ENCODE results near the gene GJA4.

Gene GJA4

DNA sequence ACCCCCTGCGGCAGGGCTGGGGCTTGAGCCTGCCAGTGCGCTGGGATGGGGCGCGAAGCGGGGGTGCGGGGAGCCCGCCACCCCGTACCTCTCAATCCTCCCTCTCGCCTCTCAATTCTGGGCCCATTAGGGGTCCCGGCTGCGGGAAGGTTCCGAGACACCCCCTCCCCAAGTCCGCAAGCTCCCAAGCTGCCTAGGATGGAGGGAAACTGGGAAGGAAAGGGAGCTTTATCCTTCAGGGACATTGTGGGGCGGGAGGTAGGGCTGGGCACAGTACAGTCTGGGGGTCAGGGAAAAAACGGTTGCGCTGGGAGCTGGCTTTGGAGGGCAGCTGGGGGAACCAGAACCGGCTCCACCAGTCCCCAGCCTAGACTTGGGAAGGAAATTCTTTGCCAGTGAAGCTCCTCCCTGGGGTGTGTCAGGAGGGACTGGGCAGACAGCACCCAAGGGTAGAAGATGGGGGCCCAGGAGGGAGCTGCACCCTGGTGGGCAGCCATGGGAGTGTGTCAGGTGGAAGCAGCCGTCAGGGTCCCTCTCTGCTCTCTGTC lies 10.9 kb upstream of the GJA4 start:
- Mint-ChIP-seq H3K4me1 (peaks cover 5% of the 10 kb centered on the region), H3K36me3 (ENCODE audit: low read depth) (no peaks in the 10 kb centered on the region), H3K9me3 (no peaks in the 10 kb centered on the region), H3K27ac (no peak overlapping the region), H3K27me3 (ENCODE audit: low read depth) (peaks cover 92% of the 10 kb centered on the region), H3K4me3 (no peak overlapping the region)
- TF ChIP-seq, protein P1, sequence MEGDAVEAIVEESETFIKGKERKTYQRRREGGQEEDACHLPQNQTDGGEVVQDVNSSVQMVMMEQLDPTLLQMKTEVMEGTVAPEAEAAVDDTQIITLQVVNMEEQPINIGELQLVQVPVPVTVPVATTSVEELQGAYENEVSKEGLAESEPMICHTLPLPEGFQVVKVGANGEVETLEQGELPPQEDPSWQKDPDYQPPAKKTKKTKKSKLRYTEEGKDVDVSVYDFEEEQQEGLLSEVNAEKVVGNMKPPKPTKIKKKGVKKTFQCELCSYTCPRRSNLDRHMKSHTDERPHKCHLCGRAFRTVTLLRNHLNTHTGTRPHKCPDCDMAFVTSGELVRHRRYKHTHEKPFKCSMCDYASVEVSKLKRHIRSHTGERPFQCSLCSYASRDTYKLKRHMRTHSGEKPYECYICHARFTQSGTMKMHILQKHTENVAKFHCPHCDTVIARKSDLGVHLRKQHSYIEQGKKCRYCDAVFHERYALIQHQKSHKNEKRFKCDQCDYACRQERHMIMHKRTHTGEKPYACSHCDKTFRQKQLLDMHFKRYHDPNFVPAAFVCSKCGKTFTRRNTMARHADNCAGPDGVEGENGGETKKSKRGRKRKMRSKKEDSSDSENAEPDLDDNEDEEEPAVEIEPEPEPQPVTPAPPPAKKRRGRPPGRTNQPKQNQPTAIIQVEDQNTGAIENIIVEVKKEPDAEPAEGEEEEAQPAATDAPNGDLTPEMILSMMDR (IDR thresholded peaks at IDR 0.05; ENCODE audit: unreplicated experiment in 3 of 3), result no peak

DNA sequence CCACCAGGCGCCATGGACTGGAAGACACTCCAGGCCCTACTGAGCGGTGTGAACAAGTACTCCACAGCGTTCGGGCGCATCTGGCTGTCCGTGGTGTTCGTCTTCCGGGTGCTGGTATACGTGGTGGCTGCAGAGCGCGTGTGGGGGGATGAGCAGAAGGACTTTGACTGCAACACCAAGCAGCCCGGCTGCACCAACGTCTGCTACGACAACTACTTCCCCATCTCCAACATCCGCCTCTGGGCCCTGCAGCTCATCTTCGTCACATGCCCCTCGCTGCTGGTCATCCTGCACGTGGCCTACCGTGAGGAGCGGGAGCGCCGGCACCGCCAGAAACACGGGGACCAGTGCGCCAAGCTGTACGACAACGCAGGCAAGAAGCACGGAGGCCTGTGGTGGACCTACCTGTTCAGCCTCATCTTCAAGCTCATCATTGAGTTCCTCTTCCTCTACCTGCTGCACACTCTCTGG lies 8.0 kb upstream of the GJA4 start:
- TF ChIP-seq, protein P1 (IDR thresholded peaks at IDR 0.05; ENCODE audit: unreplicated experiment in 3 of 3), result no peak
- H3K27ac Mint-ChIP-seq, result no peak overlapping the region
- H3K9me3 Mint-ChIP-seq, result no peaks in the 10 kb centered on the region
- H3K27me3 Mint-ChIP-seq (ENCODE audit: low read depth), result peaks cover 70% of the 10 kb centered on the region
- H3K4me1 Mint-ChIP-seq, result peaks cover 5% of the 10 kb centered on the region
- H3K4me3 Mint-ChIP-seq, result no peak overlapping the region
- H3K36me3 Mint-ChIP-seq (ENCODE audit: low read depth), result no peaks in the 10 kb centered on the region

DNA sequence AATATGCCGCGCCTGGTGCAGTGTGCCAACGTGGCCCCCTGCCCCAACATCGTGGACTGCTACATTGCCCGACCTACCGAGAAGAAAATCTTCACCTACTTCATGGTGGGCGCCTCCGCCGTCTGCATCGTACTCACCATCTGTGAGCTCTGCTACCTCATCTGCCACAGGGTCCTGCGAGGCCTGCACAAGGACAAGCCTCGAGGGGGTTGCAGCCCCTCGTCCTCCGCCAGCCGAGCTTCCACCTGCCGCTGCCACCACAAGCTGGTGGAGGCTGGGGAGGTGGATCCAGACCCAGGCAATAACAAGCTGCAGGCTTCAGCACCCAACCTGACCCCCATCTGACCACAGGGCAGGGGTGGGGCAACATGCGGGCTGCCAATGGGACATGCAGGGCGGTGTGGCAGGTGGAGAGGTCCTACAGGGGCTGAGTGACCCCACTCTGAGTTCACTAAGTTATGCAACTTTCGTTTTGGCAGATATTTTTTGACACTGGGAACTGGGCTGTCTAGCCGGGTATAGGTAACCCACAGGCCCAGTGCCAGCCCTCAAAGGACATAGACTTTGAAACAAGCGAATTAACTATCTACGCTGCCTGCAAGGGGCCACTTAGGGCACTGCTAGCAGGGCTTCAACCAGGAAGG lies 7.4 kb upstream of the GJA4 start:
- peaks cover 5% of the 10 kb centered on the region for H3K4me1 Mint-ChIP-seq

DNA sequence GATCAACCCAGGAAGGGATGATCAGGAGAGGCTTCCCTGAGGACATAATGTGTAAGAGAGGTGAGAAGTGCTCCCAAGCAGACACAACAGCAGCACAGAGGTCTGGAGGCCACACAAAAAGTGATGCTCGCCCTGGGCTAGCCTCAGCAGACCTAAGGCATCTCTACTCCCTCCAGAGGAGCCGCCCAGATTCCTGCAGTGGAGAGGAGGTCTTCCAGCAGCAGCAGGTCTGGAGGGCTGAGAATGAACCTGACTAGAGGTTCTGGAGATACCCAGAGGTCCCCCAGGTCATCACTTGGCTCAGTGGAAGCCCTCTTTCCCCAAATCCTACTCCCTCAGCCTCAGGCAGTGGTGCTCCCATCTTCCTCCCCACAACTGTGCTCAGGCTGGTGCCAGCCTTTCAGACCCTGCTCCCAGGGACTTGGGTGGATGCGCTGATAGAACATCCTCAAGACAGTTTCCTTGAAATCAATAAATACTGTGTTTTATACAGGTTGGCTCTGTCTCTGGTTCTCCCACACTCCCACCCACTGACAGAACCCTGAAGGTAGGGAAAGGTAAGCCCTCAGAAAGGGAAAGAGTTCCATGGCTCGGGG lies 6.8 kb upstream of the GJA4 start:
- Mint-ChIP-seq H3K9me3 (no peaks in the 10 kb centered on the region), H3K27ac (no peak overlapping the region), H3K4me3 (no peak overlapping the region), H3K4me1 (peaks cover 5% of the 10 kb centered on the region), H3K27me3 (ENCODE audit: low read depth) (peaks cover 69% of the 10 kb centered on the region), H3K36me3 (ENCODE audit: low read depth) (no peaks in the 10 kb centered on the region)
- TF ChIP-seq, protein P1 (IDR thresholded peaks at IDR 0.05; ENCODE audit: unreplicated experiment in 3 of 3), result no peak

More for the DNA sequence above, 7.4 kb upstream of the GJA4 start:
- Mint-ChIP-seq H3K36me3 (ENCODE audit: low read depth) (no peaks in the 10 kb centered on the region), H3K27ac (no peak overlapping the region), H3K9me3 (no peaks in the 10 kb centered on the region), H3K4me3 (no peak overlapping the region), H3K27me3 (ENCODE audit: low read depth) (peaks cover 70% of the 10 kb centered on the region)
- TF ChIP-seq, protein P1 (IDR thresholded peaks at IDR 0.05; ENCODE audit: unreplicated experiment in 3 of 3), result no peak

DNA sequence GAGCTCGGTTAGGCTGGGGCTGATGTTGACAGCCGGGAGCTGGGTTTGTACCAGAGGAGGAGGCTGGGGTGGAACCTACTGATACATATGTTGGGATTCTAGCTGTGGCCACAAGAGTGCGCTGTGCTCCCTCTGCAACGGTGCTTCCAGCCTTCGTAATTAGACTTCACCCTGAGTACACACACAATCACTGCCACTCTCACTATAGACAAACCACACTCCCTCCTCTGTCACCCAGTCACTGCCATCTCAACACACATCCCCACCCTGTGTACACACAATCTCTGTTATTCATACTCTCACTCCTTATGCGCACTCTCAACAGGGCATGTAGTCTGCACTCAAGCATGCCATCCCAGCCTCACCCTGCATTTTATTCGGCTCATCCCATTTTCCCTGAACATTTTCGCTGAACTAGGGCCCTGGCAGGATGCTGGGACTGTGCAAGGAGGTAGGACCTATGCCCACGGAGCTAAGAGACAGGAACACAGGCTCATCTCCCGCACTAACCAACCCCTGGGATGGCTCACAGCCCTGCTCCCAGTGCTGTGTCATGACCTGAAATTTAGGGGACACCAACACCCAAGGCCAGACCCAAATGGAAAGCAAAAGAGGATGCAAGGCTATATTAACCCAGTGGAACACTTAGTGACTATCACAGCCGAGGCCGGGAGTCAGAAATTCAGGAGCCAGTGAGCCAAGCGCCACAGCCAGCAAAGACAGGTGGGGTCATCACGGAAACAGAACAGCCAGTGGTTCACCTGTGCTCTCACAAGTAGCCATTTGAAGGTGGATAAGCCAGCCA lies 6.1 kb upstream of the GJA4 start:
- no peaks in the 10 kb centered on the region for H3K36me3 Mint-ChIP-seq (ENCODE audit: low read depth)
- no peak overlapping the region for H3K4me3 Mint-ChIP-seq
- peaks cover 69% of the 10 kb centered on the region for H3K27me3 Mint-ChIP-seq (ENCODE audit: low read depth)
- H3K27ac Mint-ChIP-seq, result no peak overlapping the region
- TF ChIP-seq, protein P1 (IDR thresholded peaks at IDR 0.05; ENCODE audit: unreplicated experiment in 3 of 3), result peak; percentile 74 to 83 (median 76)
- H3K4me1 Mint-ChIP-seq, result peaks cover 5% of the 10 kb centered on the region
- no peaks in the 10 kb centered on the region for H3K9me3 Mint-ChIP-seq
